HepG2 (cell line): Measurements from ENCODE around the gene PLXDC2. TPM values are rescaled to one million over a fixed set of nuclear protein-coding genes. Genes with fewer than 3 reads are reported as not detected.

Source experiments
- ATAC-seq: fragments of 200-7000 bp; cut with Tn5 transposase; 3 replicates; pipeline ENCODE4 v1.9.1; 2020; ENCODE audit warnings: mild to moderate bottlenecking, moderate library complexity
- BruUV-seq: library from RNA; stranded (reverse); fragments of 400-500 nt; replicated peaks from 2 replicates; lab custom pipeline; 2021; lab: Mats Ljungman, UMichigan
- CTCF ChIA-PET: fragments of 300-600 bp; formaldehyde crosslinking; extraction: SDS; loops from one replicate; lab custom pipeline; 2021; ENCODE audit warnings: low total read pairs, inconsistent platforms, low intra/inter-chr PET ratio; lab: Yijun Ruan, JAX
- POLR2A ChIA-PET: fragments of 350-600 bp; sonication (Branson Sonifier 250); formaldehyde crosslinking; loops from one replicate; lab custom pipeline; 2020; ENCODE audit warnings: antibody characterized with exemption, inconsistent platforms; lab: Yijun Ruan, JAX
- DNase-seq: peaks from one replicate; pipeline ENCODE4 v3.0.0-alpha.2; 2015; ENCODE audit warnings: low spot score
- FAIRE-seq: peaks from 3 replicates; lab custom pipeline; 2011; peaks lifted over from hg19 to GRCh38; lab: Jason Lieb, UNC
- H2AFZ ChIP-seq: one replicate; pipeline ENCODE4 v1.6.1; 2011; ENCODE audit warnings: low read length, inconsistent platforms
- H3K27ac ChIP-seq: fragments of 300-600 bp; 3 replicates; pipeline ENCODE4 v1.8.0; 2011; ENCODE audit warnings: mixed run types, mild to moderate bottlenecking, mixed read lengths, low read length, inconsistent platforms; ENCODE audit not compliant: insufficient read depth; ENCODE audit errors: extremely low read length
- H3K27me3 ChIP-seq, 2 experiments: fragments of 200-600 bp in 1 of 2; 2 replicates in 1 of 2; 3 replicates in 1 of 2; pipeline versions ENCODE4 v1.6.0 to v1.8.0; 2011; ENCODE audit warnings: low read length in 2 of 2, mild to moderate bottlenecking in 2 of 2, moderate library complexity in 2 of 2, inconsistent platforms in 1 of 2; ENCODE audit not compliant: insufficient read depth in 2 of 2, control insufficient read depth in 1 of 2
- H3K36me3 ChIP-seq, 2 experiments: fragments of 200-600 bp in 1 of 2; replicated peaks in 1 of 2; 2 replicates in 1 of 2; 3 replicates in 1 of 2; pipeline versions ENCODE4 v1.5.1 to v1.8.0; 2011; ENCODE audit warnings: low read length in 2 of 2, inconsistent platforms in 1 of 2; ENCODE audit not compliant: insufficient read depth in 2 of 2, control insufficient read depth in 1 of 2
- H3K4me1 ChIP-seq: 2 replicates; pipeline ENCODE4 v1.5.1; 2012; ENCODE audit warnings: low read length, inconsistent platforms; ENCODE audit not compliant: insufficient read depth
- H3K4me2 ChIP-seq: 2 replicates; pipeline ENCODE4 v1.6.0; 2011; ENCODE audit warnings: low read depth, low read length, inconsistent platforms
- H3K4me3 ChIP-seq, 3 experiments: fragments of 200-600 bp in 1 of 3; sonication (generic), shearing (Covaris generic) in 1 of 3; replicated peaks in 1 of 3; 2 replicates each; pipeline ENCODE4 v1.5.1; 2011 to 2016; ENCODE audit warnings: low read length in 3 of 3, inconsistent platforms in 2 of 3, low read depth in 2 of 3, mild to moderate bottlenecking in 2 of 3, control low read depth in 1 of 3, mixed read lengths in 1 of 3; ENCODE audit not compliant: insufficient read depth in 1 of 3
- H3K79me2 ChIP-seq: one replicate; pipeline ENCODE4 v1.6.1; 2011; ENCODE audit warnings: low read length, inconsistent platforms; ENCODE audit not compliant: insufficient read depth
- H3K9ac ChIP-seq: 2 replicates; pipeline ENCODE4 v1.6.0; 2011; ENCODE audit warnings: mild to moderate bottlenecking, low read depth, low read length, inconsistent platforms; ENCODE audit not compliant: insufficient read depth
- H3K9me3 ChIP-seq: 2 replicates; pipeline ENCODE4 v1.5.1; 2012; ENCODE audit warnings: mild to moderate bottlenecking, low read length
- H4K20me1 ChIP-seq: 2 replicates; pipeline ENCODE4 v1.6.0; 2011; ENCODE audit warnings: inconsistent platforms, mild to moderate bottlenecking, low read length, moderate library complexity; ENCODE audit not compliant: insufficient read depth
- HNRNPK ChIP-seq: fragments of 200-400 bp; formaldehyde crosslinking; IDR thresholded peaks from 2 replicates; pipeline ENCODE4 v1.6.1; 2018; ENCODE audit warnings: low read length, low read depth, moderate library complexity, mild to moderate bottlenecking; ENCODE audit not compliant: poor library complexity, severe bottlenecking
- MAFF ChIP-seq: IDR thresholded peaks from 2 replicates; pipeline ENCODE4 v1.6.1; 2011; ENCODE audit warnings: low read depth, low read length, improper control_type of control experiment
- MAFK ChIP-seq, 2 experiments: IDR thresholded peaks in 1 of 2; conservative IDR thresholded peaks in 1 of 2; 2 replicates each; pipeline ENCODE4 v1.6.1; 2011; ENCODE audit warnings: improper control_type of control experiment in 2 of 2, low read length in 2 of 2
- PCBP1 ChIP-seq: fragments of 200-400 bp; formaldehyde crosslinking; IDR thresholded peaks from 2 replicates; pipeline ENCODE4 v1.6.1; 2017; ENCODE audit warnings: mild to moderate bottlenecking, low read depth, low read length, borderline replicate concordance
- SRSF9 ChIP-seq: fragments of 200-400 bp; formaldehyde crosslinking; IDR thresholded peaks from 2 replicates; pipeline ENCODE4 v1.6.1; 2018; ENCODE audit warnings: borderline replicate concordance, mild to moderate bottlenecking, low read depth, low read length; ENCODE audit not compliant: insufficient read depth, poor library complexity, severe bottlenecking
- ZNF232 ChIP-seq: sonication (generic); formaldehyde crosslinking; IDR thresholded peaks from 2 replicates; pipeline ENCODE4 v1.4.0; 2020; ENCODE audit warnings: missing genetic modification reagents, borderline replicate concordance
- ZNF512 ChIP-seq: sonication (generic); formaldehyde crosslinking; IDR thresholded peaks from 2 replicates; pipeline ENCODE4 v1.4.0; 2020; ENCODE audit warnings: mild to moderate bottlenecking, missing genetic modification reagents
- WGBS: methylation state at CpG from one replicate; pipeline ENCODE4 v1.1.6; 2017; ENCODE audit warnings: low lambda C conversion rate; 5-methylcytosine and 5-hydroxymethylcytosine counted together
- in situ Hi-C: cut with HindIII; loops from 2 replicates; pipeline ENCODE4 v1.10.0; 2017; ENCODE audit warnings: low pct_unique_long_range_greater_than_20kb; ENCODE audit not compliant: extremely low pct_ligation_motif_present
- intact Hi-C: fragments of 100-400 bp; cut with micrococcal nuclease; formaldehyde crosslinking; loops from one replicate; pipeline ENCODE4 v1.10.0; 2022; ENCODE audit not compliant: unreplicated experiment
- polyA plus RNA-seq, 8 experiments: library from polyadenylated mRNA; depleted of rRNA in 3 of 8; stranded (reverse) in 7 of 8; unstranded in 1 of 8; fragments of >200 nt; fragmentation: Illumina TruSeq in 4 of 8; extraction: Trizol in 4 of 8; gene quantifications; 2 replicates each; pipeline versions ENCODE4 v1.2.1 to v1.2.3, GENCODE V29; 2011 to 2016; ENCODE audit warnings: low read depth in 4 of 8, missing spikeins in 1 of 8, mixed read lengths in 1 of 8; ENCODE audit not compliant: insufficient read depth in 1 of 8
- total RNA-seq, 5 experiments: library from RNA; depleted of rRNA; stranded (reverse); fragments of >200 nt; fragmentation: Illumina TruSeq; extraction: Trizol; gene quantifications; 2 replicates each; pipeline ENCODE4 v1.2.3, GENCODE V29; 2016; ENCODE audit warnings: low read depth in 1 of 5

PLXDC2 gene
- total and polyA plus RNA-seq, 2 of the 13 experiments (the other 11 are each of a cell fraction or from before 2014, with no cell fraction given) = 2.1 to 2.4 TPM

GRCh38 chr10:19932806-19933371, 116.7 kb downstream of the PLXDC2 start (continued):
- TF ChIP-seq ZNF512 (CRISPR knock-in tag) (no peak), MAFK (conservative IDR thresholded peaks at IDR 0.05 in 1 of 2, IDR thresholded peaks at IDR 0.05 in 1 of 2; ENCODE audit: low read length in 2 of 2) (peak; percentile 65 to 81), MAFF (peak; percentile 64)

DNA sequence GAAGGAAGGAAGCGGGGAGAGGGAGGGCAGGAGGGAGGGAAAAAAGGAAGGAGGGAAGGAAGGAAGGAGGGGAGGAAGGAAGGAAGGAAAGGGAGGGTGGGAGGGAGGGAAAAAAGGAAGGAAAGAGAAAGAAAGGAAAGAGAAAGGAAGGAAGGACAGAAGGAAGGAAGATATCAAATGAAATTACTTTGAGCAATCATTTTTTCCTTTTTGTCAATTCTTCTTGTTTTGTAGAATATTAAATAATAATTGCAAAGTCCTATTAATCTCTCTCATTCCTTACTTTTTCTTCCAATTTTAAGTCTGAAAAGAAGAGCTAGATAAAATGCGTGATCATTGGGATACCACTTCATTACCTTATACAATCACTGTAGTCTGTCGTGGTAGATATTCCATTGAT, 117.5 kb downstream of the PLXDC2 start:
- Histone ChIP-seq H3K27me3 (no peaks in the 10 kb centered on the region), H2AFZ (no peak overlapping the region), H3K27ac (no peak overlapping the region), H3K9ac (no peak overlapping the region), H4K20me1 (no peaks in the 10 kb centered on the region), H3K4me3 (no peak overlapping the region), H3K79me2 (no peaks in the 10 kb centered on the region), H3K4me2 (no peak overlapping the region), H3K9me3 (peaks cover 4% of the 10 kb centered on the region; the same call in 1 of the 2 replicates), H3K4me1 (no peaks in the 10 kb centered on the region), H3K36me3 (no peaks in the 10 kb centered on the region)
- no peak for FAIRE-seq
- TF ChIP-seq SRSF9 (peak; percentile 68), HNRNPK (peak; percentile 99), ZNF232 (no peak), PCBP1 (peak; percentile 93)
- no peak for ATAC-seq
- no TSS peak for BruUV-seq
- DNase-seq = no peak
- intact Hi-C loops = no loop called here
- 51% methylated on average over 3 of the region's 3 CpGs for WGBS
- POLR2A ChIA-PET = no interaction called here
- CTCF ChIA-PET = no interaction called here
- in situ Hi-C loops = no loop called here
